Naive B cell (primary cell): ENCODE measurements around the gene ADGRF4. TPM values are rescaled to one million over a fixed set of nuclear protein-coding genes. Genes with fewer than 3 reads are reported as not detected.

Experiments used
- ATAC-seq, 2 donors: fragments of 150-1000 bp; cut with Tn5 transposase; 2 replicates each; pipeline ENCODE4 v1.10.0; 2021; ENCODE audit warnings: low read depth in 2 of 2, mild to moderate bottlenecking in 2 of 2, moderate library complexity in 2 of 2
- DNase-seq: peaks from one replicate; pipeline ENCODE4 v3.0.0; 2022
- H3K27ac Mint-ChIP-seq, 6 donors: one replicate each; pipeline ENCODE4 v1.8.0; 2020 to 2022; ENCODE audit warnings: mild to moderate bottlenecking in 6 of 6, mixed read lengths in 6 of 6, moderate library complexity in 5 of 6, inconsistent platforms in 2 of 6
- H3K27me3 Mint-ChIP-seq, 3 donors: one replicate each; pipeline ENCODE4 v1.8.0; 2021 to 2022; ENCODE audit warnings: mixed read lengths in 3 of 3, mild to moderate bottlenecking in 1 of 3
- H3K36me3 Mint-ChIP-seq, 2 donors: one replicate each; pipeline ENCODE4 v1.8.0; 2020 to 2022; ENCODE audit warnings: mixed read lengths in 2 of 2, inconsistent platforms in 1 of 2, mild to moderate bottlenecking in 1 of 2
- H3K4me1 Mint-ChIP-seq, 3 donors: one replicate each; pipeline ENCODE4 v1.8.0; 2020 to 2022; ENCODE audit warnings: mixed read lengths in 3 of 3, inconsistent platforms in 1 of 3, mild to moderate bottlenecking in 1 of 3, moderate library complexity in 1 of 3
- H3K4me3 Mint-ChIP-seq, 8 donors: one replicate each; pipeline ENCODE4 v1.8.0; 2020 to 2022; ENCODE audit warnings: mild to moderate bottlenecking in 8 of 8, mixed read lengths in 8 of 8, moderate library complexity in 8 of 8, inconsistent platforms in 2 of 8
- H3K9me3 Mint-ChIP-seq, 7 donors: one replicate each; pipeline ENCODE4 v1.8.0; 2020 to 2022; ENCODE audit warnings: mixed read lengths in 7 of 7, mild to moderate bottlenecking in 5 of 7, inconsistent platforms in 2 of 7, moderate library complexity in 1 of 7
- polyA plus RNA-seq, 6 donors: library from polyadenylated mRNA; unstranded; fragments of 300-500 nt; fragmentation: Illumina TruSeq; gene quantifications; one replicate each; pipeline ENCODE4 v1.2.3, GENCODE V29; 2021; ENCODE audit warnings: low read depth in 6 of 6

ADGRF4 gene
- polyA plus RNA-seq, 6 donors from 2014 or later: not detected

DNA sequence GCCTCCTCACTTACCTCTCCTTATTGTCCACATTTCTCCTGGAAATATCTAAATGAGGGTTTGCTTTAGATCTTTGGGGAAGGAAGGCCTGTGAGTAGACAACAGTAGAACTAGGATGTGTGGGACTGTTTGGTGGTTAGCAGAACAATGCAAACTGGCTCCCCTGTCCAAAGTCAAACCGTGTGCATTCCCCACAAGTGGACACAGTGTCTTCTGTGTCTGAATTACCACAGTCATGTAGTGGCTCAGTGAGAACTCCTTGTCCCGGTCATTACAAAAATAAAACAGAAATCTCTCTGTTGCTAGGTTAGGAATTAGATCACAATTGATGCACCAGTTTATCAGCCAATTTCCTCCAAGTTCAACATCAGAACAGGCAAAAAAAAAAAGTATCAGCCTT, 455 bp upstream of the ADGRF4 start:
- Mint-ChIP-seq H3K27me3 (peaks cover 0 to 9% (median 8%) of the 10 kb centered on the region in 3 donors), H3K9me3 (no peaks in the 10 kb centered on the region), H3K27ac (no peak overlapping the region), H3K4me1 (no peaks in the 10 kb centered on the region), H3K4me3 (no peak overlapping the region), H3K36me3 (no peaks in the 10 kb centered on the region)
- ATAC-seq (no peak), DNase-seq (no peak)

DNA sequence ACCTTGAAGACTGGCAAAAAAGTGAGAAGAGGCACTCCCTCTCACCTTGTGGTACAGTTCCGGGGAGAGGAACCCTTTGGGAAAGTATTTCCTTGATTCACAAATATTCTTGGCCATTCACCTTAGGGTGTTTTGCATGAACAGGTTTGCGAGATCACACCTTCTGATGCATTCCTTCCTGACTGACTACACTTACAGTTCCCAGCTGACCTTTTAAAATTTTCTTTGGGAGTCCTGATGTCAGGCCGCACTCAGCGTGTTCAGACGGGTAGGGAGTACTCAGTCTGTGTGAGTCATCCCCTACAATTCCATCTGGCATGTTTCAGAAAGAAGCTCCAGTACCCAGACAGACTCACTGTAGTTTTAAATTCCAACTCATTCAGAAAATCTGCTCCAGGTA, 1.7 kb downstream of the ADGRF4 start:
- Mint-ChIP-seq H3K27ac (no peak overlapping the region), H3K36me3 (no peaks in the 10 kb centered on the region), H3K4me3 (no peak overlapping the region), H3K4me1 (no peaks in the 10 kb centered on the region), H3K9me3 (no peaks in the 10 kb centered on the region), H3K27me3 (no peaks in the 10 kb centered on the region)
- DNase-seq (no peak), ATAC-seq (no peak)

- Mint-ChIP-seq H3K27ac (no peak overlapping the region), H3K27me3 (no peaks in the 10 kb centered on the region), H3K4me3 (no peak overlapping the region), H3K4me1 (no peaks in the 10 kb centered on the region), H3K9me3 (no peaks in the 10 kb centered on the region), H3K36me3 (no peaks in the 10 kb centered on the region)
- DNase-seq (no peak), ATAC-seq (no peak)
Measured at GRCh38 chr6:47700596-47700995, 2.2 kb downstream of the ADGRF4 start.

DNA sequence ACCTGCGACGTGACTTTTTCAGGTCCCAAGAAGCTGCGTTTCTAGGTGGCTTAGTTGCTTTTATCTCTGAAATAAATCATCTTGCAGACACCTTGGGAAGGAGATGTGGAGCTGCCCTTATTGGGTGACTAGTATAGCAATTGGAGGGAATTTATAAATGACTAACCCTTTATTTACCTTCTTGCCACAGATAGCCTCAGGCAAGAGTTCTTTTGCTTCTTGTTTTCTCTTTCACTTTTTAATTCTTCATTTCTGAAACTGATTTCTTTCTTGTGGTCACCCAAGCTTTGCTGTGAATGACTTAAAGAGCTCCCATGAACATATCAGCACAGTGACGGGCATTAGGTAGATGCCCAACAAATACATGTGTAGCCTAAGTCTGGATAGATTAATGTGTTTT, 3.0 kb downstream of the ADGRF4 start:
- no peak for DNase-seq
- H3K9me3 Mint-ChIP-seq: no peaks in the 10 kb centered on the region
- no peaks in the 10 kb centered on the region for H3K36me3 Mint-ChIP-seq

DNA sequence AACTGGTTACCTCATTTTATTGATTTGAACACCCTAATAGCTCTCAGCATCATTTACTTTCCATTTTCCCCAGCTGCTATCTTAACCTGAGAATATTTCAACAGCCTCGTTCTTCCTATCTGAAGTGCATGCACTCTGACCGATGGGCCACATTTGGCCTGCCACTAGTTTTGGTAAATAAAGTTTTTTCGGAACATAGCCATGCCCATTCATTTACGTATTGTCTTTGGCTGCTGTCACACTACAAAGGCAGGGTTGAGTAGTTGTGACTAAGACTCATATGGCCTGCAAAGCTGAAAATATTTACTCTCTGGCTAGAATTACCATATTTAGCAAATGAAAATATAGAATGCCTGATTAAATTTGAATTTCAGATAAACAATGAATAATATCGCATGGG, 10.8 kb downstream of the ADGRF4 start:
- peak overlapping the region in 1 of 6 donors; percentile 55 for H3K27ac Mint-ChIP-seq
- H3K4me3 Mint-ChIP-seq: no peak overlapping the region

More for the DNA sequence above, 3.0 kb downstream of the ADGRF4 start:
- Mint-ChIP-seq H3K27ac (no peak overlapping the region), H3K4me3 (no peak overlapping the region), H3K4me1 (no peaks in the 10 kb centered on the region), H3K27me3 (no peaks in the 10 kb centered on the region)
- ATAC-seq: no peak

GRCh38 chr6:47710295-47710694, 11.9 kb downstream of the ADGRF4 start:
- no peak for ATAC-seq

More for the DNA sequence above, 10.8 kb downstream of the ADGRF4 start:
- no peaks in the 10 kb centered on the region for H3K36me3 Mint-ChIP-seq
- H3K4me1 Mint-ChIP-seq: no peaks in the 10 kb centered on the region
- peaks cover 7 to 36% (median 19%) of the 10 kb centered on the region in 3 donors for H3K27me3 Mint-ChIP-seq
- no peaks in the 10 kb centered on the region for H3K9me3 Mint-ChIP-seq
- DNase-seq (no peak), ATAC-seq (no peak)

GRCh38 chr6:47713200-47713599, 14.8 kb downstream of the ADGRF4 start:
- Mint-ChIP-seq H3K9me3 (no peaks in the 10 kb centered on the region), H3K27me3 (peaks cover 10 to 38% (median 19%) of the 10 kb centered on the region in 3 donors), H3K27ac (no peak overlapping the region), H3K36me3 (no peaks in the 10 kb centered on the region), H3K4me3 (no peak overlapping the region), H3K4me1 (no peaks in the 10 kb centered on the region)
- DNase-seq: no peak
- ATAC-seq: no peak

More at GRCh38 chr6:47710295-47710694, 11.9 kb downstream of the ADGRF4 start:
- no peak overlapping the region for H3K27ac Mint-ChIP-seq
- H3K9me3 Mint-ChIP-seq: no peaks in the 10 kb centered on the region
- H3K36me3 Mint-ChIP-seq: no peaks in the 10 kb centered on the region
- no peak overlapping the region for H3K4me3 Mint-ChIP-seq
- no peak for DNase-seq
- H3K4me1 Mint-ChIP-seq: no peaks in the 10 kb centered on the region
- peaks cover 13 to 36% (median 19%) of the 10 kb centered on the region in 3 donors for H3K27me3 Mint-ChIP-seq

- DNase-seq (no peak), ATAC-seq (no peak)
- no peaks in the 10 kb centered on the region for H3K4me1 Mint-ChIP-seq
- no peaks in the 10 kb centered on the region for H3K36me3 Mint-ChIP-seq
- H3K4me3 Mint-ChIP-seq: no peak overlapping the region
- peaks cover 8 to 44% (median 29%) of the 10 kb centered on the region in 3 donors for H3K27me3 Mint-ChIP-seq
- H3K9me3 Mint-ChIP-seq: peaks cover 0 to 2% (median 0%) of the 10 kb centered on the region in 7 donors
- H3K27ac Mint-ChIP-seq: peak overlapping the region in 1 of 6 donors; percentile 27
Measured at GRCh38 chr6:47714802-47715201, 16.4 kb downstream of the ADGRF4 start.

DNA sequence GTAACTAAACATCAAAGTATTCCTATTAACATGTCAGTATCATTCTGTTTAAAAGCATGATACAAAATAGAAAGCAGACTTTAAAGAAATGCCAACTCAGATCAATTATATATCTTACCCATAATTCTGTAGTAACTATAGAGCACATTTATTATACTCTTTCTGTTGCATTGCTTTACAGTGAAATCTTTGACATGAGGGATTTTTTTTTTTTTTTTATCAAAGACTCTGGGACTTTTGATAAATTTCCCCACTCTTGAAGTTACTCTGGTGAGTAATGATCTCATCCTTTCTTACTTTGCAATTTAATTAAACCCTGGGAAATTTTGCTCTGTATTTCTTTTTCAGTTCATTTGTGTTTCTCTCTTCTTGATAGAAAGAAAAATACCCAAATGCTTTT, 17.4 kb downstream of the ADGRF4 start:
- no peak overlapping the region for H3K27ac Mint-ChIP-seq
- ATAC-seq: no peak
- no peaks in the 10 kb centered on the region for H3K4me1 Mint-ChIP-seq
- no peaks in the 10 kb centered on the region for H3K36me3 Mint-ChIP-seq
- peaks cover 0 to 2% (median 0%) of the 10 kb centered on the region in 7 donors for H3K9me3 Mint-ChIP-seq
- no peak for DNase-seq
- H3K4me3 Mint-ChIP-seq: no peak overlapping the region
- H3K27me3 Mint-ChIP-seq: peaks cover 14 to 48% (median 30%) of the 10 kb centered on the region in 3 donors

GRCh38 chr6:47716207-47716606, 17.8 kb downstream of the ADGRF4 start:
- H3K4me1 Mint-ChIP-seq: no peaks in the 10 kb centered on the region
- H3K9me3 Mint-ChIP-seq: peaks cover 0 to 2% (median 0%) of the 10 kb centered on the region in 7 donors
- H3K4me3 Mint-ChIP-seq: no peak overlapping the region
- ATAC-seq (no peak), DNase-seq (no peak)
- H3K36me3 Mint-ChIP-seq: no peaks in the 10 kb centered on the region
- H3K27me3 Mint-ChIP-seq: peaks cover 14 to 48% (median 34%) of the 10 kb centered on the region in 3 donors
- H3K27ac Mint-ChIP-seq: no peak overlapping the region

DNA sequence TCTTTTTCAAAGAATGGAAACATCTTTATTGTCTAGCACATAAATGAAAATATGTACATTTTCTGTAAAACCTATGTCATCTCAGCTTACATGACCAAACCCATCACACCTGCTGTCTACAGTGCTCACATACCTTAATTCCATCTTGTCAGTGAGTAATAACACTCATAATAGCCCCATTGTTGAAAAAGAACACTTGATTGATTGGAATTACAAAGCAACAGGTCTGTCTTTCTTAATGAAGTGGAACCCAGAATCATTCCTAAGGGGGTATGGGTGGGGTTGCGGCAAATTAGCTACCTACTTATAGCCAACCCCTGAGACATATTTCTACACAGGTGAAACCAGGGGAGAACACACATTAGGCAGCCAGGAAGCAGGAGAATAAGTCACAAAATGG, 20.2 kb downstream of the ADGRF4 start:
- DNase-seq (no peak), ATAC-seq (no peak)
- no peak overlapping the region for H3K4me3 Mint-ChIP-seq
- no peaks in the 10 kb centered on the region for H3K36me3 Mint-ChIP-seq
- H3K4me1 Mint-ChIP-seq: no peaks in the 10 kb centered on the region
- peaks cover 0 to 2% (median 0%) of the 10 kb centered on the region in 7 donors for H3K9me3 Mint-ChIP-seq
- H3K27ac Mint-ChIP-seq: no peak overlapping the region
- peaks cover 14 to 34% (median 23%) of the 10 kb centered on the region in 3 donors for H3K27me3 Mint-ChIP-seq

DNA sequence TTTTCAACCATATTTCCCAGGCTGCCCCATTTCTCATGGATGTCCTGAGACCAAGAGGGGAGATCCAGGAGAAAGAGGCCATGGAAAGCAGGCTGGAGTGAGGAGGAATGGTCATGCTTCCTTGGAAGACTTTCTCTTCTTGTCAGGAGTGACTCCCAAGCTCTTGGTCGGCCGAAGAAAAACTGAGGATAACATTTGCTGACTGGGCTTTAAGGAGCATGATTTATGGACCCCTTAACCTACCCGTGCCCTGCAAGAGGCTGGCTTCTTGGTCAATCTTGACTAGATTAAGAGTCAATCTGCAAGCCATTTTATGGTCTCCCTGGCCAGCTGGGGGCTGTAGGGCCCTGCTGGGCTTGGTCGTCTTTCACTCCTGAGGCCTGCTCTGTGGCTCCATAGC, 22.8 kb downstream of the ADGRF4 start:
- no peak overlapping the region for H3K4me3 Mint-ChIP-seq
- H3K27me3 Mint-ChIP-seq: peaks cover 7 to 35% (median 23%) of the 10 kb centered on the region in 3 donors
- no peaks in the 10 kb centered on the region for H3K4me1 Mint-ChIP-seq
- H3K27ac Mint-ChIP-seq: no peak overlapping the region
- H3K9me3 Mint-ChIP-seq: peaks cover 0 to 2% (median 0%) of the 10 kb centered on the region in 7 donors
- no peaks in the 10 kb centered on the region for H3K36me3 Mint-ChIP-seq
- DNase-seq (no peak), ATAC-seq (no peak)

DNA sequence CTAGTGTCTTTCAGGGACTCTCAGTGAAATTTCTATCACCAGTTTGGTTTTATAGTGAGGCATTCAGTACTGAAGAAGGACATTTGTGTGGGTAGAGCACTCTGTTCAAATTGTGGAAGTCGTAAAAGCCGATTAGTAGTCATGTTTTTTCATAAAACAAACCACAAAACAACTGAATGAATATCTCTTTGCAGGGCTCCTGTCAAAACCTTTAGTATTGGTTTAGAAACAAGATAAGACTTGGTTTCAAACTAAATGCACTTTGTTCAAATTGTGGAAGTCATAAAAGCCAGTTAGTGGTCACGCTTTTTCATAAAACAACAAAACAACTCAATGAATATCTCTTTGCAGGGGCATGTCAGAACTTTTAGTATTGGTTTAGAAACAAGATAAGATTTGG, 23.8 kb downstream of the ADGRF4 start:
- Mint-ChIP-seq H3K4me3 (no peak overlapping the region), H3K27me3 (peaks cover 7 to 33% (median 23%) of the 10 kb centered on the region in 3 donors), H3K9me3 (peaks cover 0 to 2% (median 0%) of the 10 kb centered on the region in 7 donors), H3K27ac (no peak overlapping the region), H3K4me1 (no peaks in the 10 kb centered on the region), H3K36me3 (no peaks in the 10 kb centered on the region)
- DNase-seq (no peak), ATAC-seq (no peak)

DNA sequence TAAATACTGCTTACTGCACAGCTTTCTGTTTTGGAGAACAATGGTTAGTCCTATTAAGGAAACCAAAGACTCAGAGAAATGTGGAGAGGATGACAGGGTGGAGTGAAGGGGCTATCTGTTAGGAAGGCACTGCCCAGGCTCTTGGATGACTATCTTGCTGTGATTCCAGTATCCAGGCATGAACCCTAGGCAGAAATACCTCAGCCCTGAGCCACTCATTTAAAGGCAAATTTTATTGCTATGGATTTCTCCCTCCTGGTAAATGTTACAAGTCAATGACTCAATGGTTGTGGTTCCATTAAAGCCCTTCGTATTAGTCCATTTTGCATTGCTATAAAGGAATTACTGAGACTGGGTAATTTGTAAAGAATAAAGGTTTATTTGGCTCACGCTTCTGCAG, 25.9 kb downstream of the ADGRF4 start:
- ATAC-seq (no peak), DNase-seq (no peak)
- no peak overlapping the region for H3K4me3 Mint-ChIP-seq
- no peak overlapping the region for H3K27ac Mint-ChIP-seq
- no peaks in the 10 kb centered on the region for H3K36me3 Mint-ChIP-seq
- no peaks in the 10 kb centered on the region for H3K9me3 Mint-ChIP-seq
- no peaks in the 10 kb centered on the region for H3K4me1 Mint-ChIP-seq
- peaks cover 7 to 28% (median 17%) of the 10 kb centered on the region in 3 donors for H3K27me3 Mint-ChIP-seq

DNA sequence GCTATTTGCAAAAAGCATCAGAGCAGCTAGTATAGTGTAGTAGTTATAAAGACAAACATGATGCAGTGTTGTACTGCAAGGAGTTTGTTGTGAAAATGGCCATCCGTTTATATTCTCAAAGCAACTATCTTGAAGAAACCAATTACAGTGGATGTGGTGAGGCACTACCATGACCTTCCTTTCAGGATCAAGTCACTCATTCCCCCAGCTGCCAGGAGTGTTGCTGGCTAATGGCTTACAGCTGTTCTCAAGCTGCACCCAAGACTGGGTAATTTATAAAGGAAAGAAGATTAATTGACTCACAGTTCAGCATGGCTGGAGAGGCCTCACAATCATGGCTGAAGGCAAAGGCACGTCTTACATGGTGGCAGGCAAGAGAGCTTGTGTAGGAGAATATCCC, 29.0 kb downstream of the ADGRF4 start:
- Mint-ChIP-seq H3K27me3 (peaks cover 0 to 21% (median 4%) of the 10 kb centered on the region in 3 donors), H3K9me3 (no peaks in the 10 kb centered on the region), H3K27ac (no peak overlapping the region), H3K4me1 (no peaks in the 10 kb centered on the region), H3K36me3 (no peaks in the 10 kb centered on the region), H3K4me3 (no peak overlapping the region)
- no peak for DNase-seq
- no peak for ATAC-seq
